PFSK-1 (cell line): ENCODE data around the gene BCAT1.

ENCODE experiments used
- REST ChIP-seq, 2 experiments: IDR thresholded peaks; 2 replicates each; pipeline versions ENCODE4 v1.6.1 to v1.8.0; 2011 to 2012; ENCODE audit warnings: low read depth in 2 of 2, low read length in 2 of 2, control low read depth in 1 of 2, inconsistent platforms in 1 of 2, mild to moderate bottlenecking in 1 of 2, moderate library complexity in 1 of 2; ENCODE audit not compliant: insufficient read depth in 1 of 2
- SIN3A ChIP-seq: IDR thresholded peaks from 2 replicates; pipeline ENCODE4 v1.6.1; 2012; ENCODE audit warnings: mild to moderate bottlenecking, low read length, moderate library complexity, borderline replicate concordance; ENCODE audit not compliant: insufficient read depth

- TF ChIP-seq SIN3A = no peak
- no peak for TF ChIP-seq REST (IDR thresholded peaks at IDR 0.05; ENCODE audit: insufficient read depth in 1 of 2, low read depth in 2 of 2, low read length in 2 of 2)
Observed at GRCh38 chr12:24768415-24768814, 180.5 kb downstream of the BCAT1 start.
